ENCODE results near the gene PRSS37.

DNA sequence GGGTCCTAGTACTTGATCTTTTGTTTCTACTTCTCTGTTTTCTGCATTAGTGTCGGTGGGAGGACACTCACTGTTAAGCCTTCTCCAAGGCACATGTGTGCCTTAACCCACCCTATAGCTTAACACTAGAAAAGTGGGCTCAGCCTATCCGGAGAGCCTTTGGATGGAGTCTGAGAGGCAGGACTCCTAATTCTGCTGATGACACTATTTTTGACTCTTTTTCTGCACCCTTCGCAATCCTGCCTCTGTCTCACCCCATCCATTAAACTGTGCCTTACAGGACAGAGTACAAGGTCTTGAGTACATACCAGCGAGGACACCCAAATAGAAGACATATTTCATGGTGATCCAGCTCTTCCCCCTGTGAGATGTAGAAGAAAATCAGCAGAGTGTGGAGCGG, 577 bp downstream of the PRSS37 start:
- TF ChIP-seq, protein P1, sequence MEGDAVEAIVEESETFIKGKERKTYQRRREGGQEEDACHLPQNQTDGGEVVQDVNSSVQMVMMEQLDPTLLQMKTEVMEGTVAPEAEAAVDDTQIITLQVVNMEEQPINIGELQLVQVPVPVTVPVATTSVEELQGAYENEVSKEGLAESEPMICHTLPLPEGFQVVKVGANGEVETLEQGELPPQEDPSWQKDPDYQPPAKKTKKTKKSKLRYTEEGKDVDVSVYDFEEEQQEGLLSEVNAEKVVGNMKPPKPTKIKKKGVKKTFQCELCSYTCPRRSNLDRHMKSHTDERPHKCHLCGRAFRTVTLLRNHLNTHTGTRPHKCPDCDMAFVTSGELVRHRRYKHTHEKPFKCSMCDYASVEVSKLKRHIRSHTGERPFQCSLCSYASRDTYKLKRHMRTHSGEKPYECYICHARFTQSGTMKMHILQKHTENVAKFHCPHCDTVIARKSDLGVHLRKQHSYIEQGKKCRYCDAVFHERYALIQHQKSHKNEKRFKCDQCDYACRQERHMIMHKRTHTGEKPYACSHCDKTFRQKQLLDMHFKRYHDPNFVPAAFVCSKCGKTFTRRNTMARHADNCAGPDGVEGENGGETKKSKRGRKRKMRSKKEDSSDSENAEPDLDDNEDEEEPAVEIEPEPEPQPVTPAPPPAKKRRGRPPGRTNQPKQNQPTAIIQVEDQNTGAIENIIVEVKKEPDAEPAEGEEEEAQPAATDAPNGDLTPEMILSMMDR (IDR thresholded peaks at IDR 0.05), result no peak
- TF ChIP-seq POLR2A (IDR thresholded peaks at IDR 0.05), result no peak
